Liver (tissue), 9 donors: Measurements from ENCODE around the gene KLF8. TPM values are rescaled to one million over a fixed set of nuclear protein-coding genes. Genes with fewer than 3 reads are reported as not detected.

Experiments used
- DNase-seq: peaks from one replicate; pipeline ENCODE4 v3.0.0-alpha.2; 2017; ENCODE audit warnings: low spot score
- H3K27ac ChIP-seq, 2 donors: one replicate each; pipeline ENCODE4 v1.7.0; 2013; ENCODE audit warnings: inconsistent platforms in 2 of 2, low read length in 2 of 2, control low read depth in 1 of 2, low read depth in 1 of 2, mild to moderate bottlenecking in 1 of 2
- H3K27me3 ChIP-seq, 4 donors: one replicate each; pipeline versions ENCODE4 v1.6.1 to v1.7.0; 2013; ENCODE audit warnings: low read length in 3 of 4, inconsistent platforms in 1 of 4, mild to moderate bottlenecking in 1 of 4, moderate library complexity in 1 of 4; ENCODE audit not compliant: control insufficient read depth in 4 of 4, insufficient read depth in 4 of 4
- H3K36me3 ChIP-seq, 4 donors: one replicate each; pipeline versions ENCODE4 v1.6.1 to v1.7.0; 2013; ENCODE audit warnings: low read length in 3 of 4, mild to moderate bottlenecking in 3 of 4, low read depth in 1 of 4, moderate library complexity in 1 of 4; ENCODE audit not compliant: control insufficient read depth in 4 of 4, insufficient read depth in 3 of 4
- H3K4me1 ChIP-seq, 4 donors: one replicate each; pipeline versions ENCODE4 v1.6.1 to v1.7.0; 2013; ENCODE audit warnings: low read length in 3 of 4, mild to moderate bottlenecking in 3 of 4, moderate library complexity in 1 of 4; ENCODE audit not compliant: control insufficient read depth in 4 of 4, insufficient read depth in 4 of 4
- H3K4me3 ChIP-seq, 3 donors: one replicate each; pipeline versions ENCODE4 v1.6.1 to v1.7.0; 2013; ENCODE audit warnings: low read length in 3 of 3, control low read depth in 1 of 3, low read depth in 1 of 3, mild to moderate bottlenecking in 1 of 3
- H3K9ac ChIP-seq, 2 donors: one replicate each; pipeline ENCODE4 v1.7.0; 2013; ENCODE audit warnings: low read length in 2 of 2, mild to moderate bottlenecking in 2 of 2, moderate library complexity in 2 of 2, control low read depth in 1 of 2, low read depth in 1 of 2
- H3K9me3 ChIP-seq, 4 donors: one replicate each; pipeline versions ENCODE4 v1.6.1 to v1.7.0; 2013; ENCODE audit warnings: low read length in 3 of 4; ENCODE audit not compliant: control insufficient read depth in 4 of 4
- ATF3 ChIP-seq: IDR thresholded peaks from 2 replicates; pipeline ENCODE4 v1.6.1; 2016; ENCODE audit warnings: antibody characterized with exemption
- CTCF ChIP-seq: fragments of 150-350 bp; IDR thresholded peaks from 2 replicates; pipeline ENCODE4 v1.5.1; 2017; ENCODE audit warnings: improper control_type of control experiment, low read depth, low read length; ENCODE audit not compliant: missing input control
- EGR1 ChIP-seq, 2 donors: IDR thresholded peaks; 2 replicates each; pipeline ENCODE4 v1.6.1; 2016 to 2018; ENCODE audit warnings: antibody characterized with exemption in 2 of 2, low read depth in 2 of 2
- FOXA1 ChIP-seq: IDR thresholded peaks from 2 replicates; pipeline ENCODE4 v1.6.1; 2016; ENCODE audit warnings: antibody characterized with exemption
- FOXA2 ChIP-seq: IDR thresholded peaks from 2 replicates; pipeline ENCODE4 v1.6.1; 2016; ENCODE audit warnings: antibody characterized with exemption
- GABPA ChIP-seq, 2 donors: IDR thresholded peaks in 1 of 2; conservative IDR thresholded peaks in 1 of 2; 2 replicates each; pipeline ENCODE4 v1.6.1; 2016; ENCODE audit warnings: antibody characterized with exemption in 2 of 2, mild to moderate bottlenecking in 1 of 2, moderate library complexity in 1 of 2
- HNF4A ChIP-seq, 2 donors: conservative IDR thresholded peaks; 2 replicates each; pipeline ENCODE4 v1.6.1; 2016; ENCODE audit warnings: antibody characterized with exemption in 2 of 2, mild to moderate bottlenecking in 2 of 2
- HNF4G ChIP-seq: IDR thresholded peaks from 2 replicates; pipeline ENCODE4 v1.6.1; 2016; ENCODE audit warnings: antibody characterized with exemption
- JUND ChIP-seq, 2 donors: IDR thresholded peaks; 2 replicates each; pipeline ENCODE4 v1.6.1; 2016; ENCODE audit warnings: antibody characterized with exemption in 2 of 2
- MAX ChIP-seq: IDR thresholded peaks from 2 replicates; pipeline ENCODE4 v1.6.1; 2016; ENCODE audit warnings: antibody characterized with exemption
- NR2F2 ChIP-seq: IDR thresholded peaks from 2 replicates; pipeline ENCODE4 v1.6.1; 2016; ENCODE audit warnings: antibody characterized with exemption
- RAD21 ChIP-seq, 2 donors: IDR thresholded peaks; 2 replicates each; pipeline ENCODE4 v1.6.1; 2016; ENCODE audit warnings: antibody characterized with exemption in 2 of 2, mild to moderate bottlenecking in 2 of 2
- REST ChIP-seq: IDR thresholded peaks from 2 replicates; pipeline ENCODE4 v1.6.1; 2016; ENCODE audit warnings: antibody characterized with exemption, mild to moderate bottlenecking
- RXRA ChIP-seq, 2 donors: IDR thresholded peaks; 2 replicates each; pipeline ENCODE4 v1.6.1; 2017 to 2018; ENCODE audit warnings: antibody characterized with exemption in 2 of 2, mild to moderate bottlenecking in 1 of 2
- SP1 ChIP-seq: IDR thresholded peaks from 2 replicates; pipeline ENCODE4 v1.6.1; 2018; ENCODE audit warnings: antibody characterized with exemption, mild to moderate bottlenecking
- YY1 ChIP-seq: IDR thresholded peaks from 2 replicates; pipeline ENCODE4 v1.6.1; 2016; ENCODE audit warnings: antibody characterized with exemption, mild to moderate bottlenecking
- ZBTB33 ChIP-seq: IDR thresholded peaks from 2 replicates; pipeline ENCODE4 v1.6.1; 2016; ENCODE audit warnings: antibody characterized with exemption
- WGBS: extraction: QIAGEN DNeasy Blood & Tissue Kit; methylation state at CpG from one replicate; pipeline ENCODE4 v1.1.7; 2013; 5-methylcytosine and 5-hydroxymethylcytosine counted together
- polyA plus RNA-seq, 2 donors: library from polyadenylated mRNA; stranded (reverse) in 1 of 2; unstranded in 1 of 2; fragments of 200-250 nt in 1 of 2; fragments of >200 nt in 1 of 2; fragmentation: Nextera tagmentation in 1 of 2; extraction: Ambion mirVana in 1 of 2; gene quantifications; one replicate each; pipeline versions ENCODE4 v1.2.1 to v1.2.3, GENCODE V29; 2013 to 2015
- total RNA-seq, 2 donors: library from RNA; depleted of rRNA; stranded (reverse); fragments of >200 nt; gene quantifications; one replicate each; pipeline ENCODE4 v1.2.3, GENCODE V29; 2014
- donor health status: healthy.
- donor health status: healthy.
- donor health status: healthy.
- donor health status: healthy.
- donor health status: healthy.

KLF8 gene
- total and polyA plus RNA-seq, 4 donors: 0.43 to 1.4 (median 0.71) TPM

- no peak overlapping the region for H3K27ac ChIP-seq
- no peak for TF ChIP-seq NR2F2
- TF ChIP-seq FOXA1: no peak
- TF ChIP-seq GABPA (IDR thresholded peaks at IDR 0.05 in 1 of 2, conservative IDR thresholded peaks at IDR 0.05 in 1 of 2): no peak
- TF ChIP-seq RXRA (IDR thresholded peaks at IDR 0.05): no peak
- no peak for TF ChIP-seq HNF4G
- TF ChIP-seq HNF4A (conservative IDR thresholded peaks at IDR 0.05): no peak
- no peak for TF ChIP-seq CTCF
- no peak for TF ChIP-seq SP1
- no peak for TF ChIP-seq EGR1 (IDR thresholded peaks at IDR 0.05; ENCODE audit: low read depth in 2 of 2)
- no peak for TF ChIP-seq REST
- TF ChIP-seq RAD21 (IDR thresholded peaks at IDR 0.05): no peak
- TF ChIP-seq FOXA2: no peak
- no peak for TF ChIP-seq YY1
- no peak for TF ChIP-seq JUND (IDR thresholded peaks at IDR 0.05)
- no peak for TF ChIP-seq ATF3
- no peak for TF ChIP-seq ZBTB33
These were observed 77.7 kb downstream of the KLF8 start for GRCh38 chrX:56309881-56310280.

GRCh38 chrX:56310581-56310980, 78.4 kb downstream of the KLF8 start:
- H3K9ac ChIP-seq: no peak overlapping the region
- 98% methylated on average over 2 of the region's 2 CpGs for WGBS
- H3K9me3 ChIP-seq: no peaks in the 10 kb centered on the region
- H3K27ac ChIP-seq: no peak overlapping the region
- no peak for DNase-seq
- H3K4me3 ChIP-seq: no peak overlapping the region
- H3K36me3 ChIP-seq: no peaks in the 10 kb centered on the region
- H3K4me1 ChIP-seq: no peaks in the 10 kb centered on the region
- H3K27me3 ChIP-seq: no peaks in the 10 kb centered on the region
- TF ChIP-seq YY1 (no peak), ATF3 (no peak), RAD21 (IDR thresholded peaks at IDR 0.05) (no peak), CTCF (no peak), ZBTB33 (no peak), NR2F2 (no peak), SP1 (no peak), HNF4A (conservative IDR thresholded peaks at IDR 0.05) (no peak), EGR1 (IDR thresholded peaks at IDR 0.05; ENCODE audit: low read depth in 2 of 2) (no peak), FOXA1 (no peak), FOXA2 (no peak), MAX (no peak), GABPA (IDR thresholded peaks at IDR 0.05 in 1 of 2, conservative IDR thresholded peaks at IDR 0.05 in 1 of 2) (no peak)

More at GRCh38 chrX:56309881-56310280, 77.7 kb downstream of the KLF8 start:
- Histone ChIP-seq H3K9ac (no peak overlapping the region), H3K4me1 (no peaks in the 10 kb centered on the region), H3K36me3 (no peaks in the 10 kb centered on the region), H3K4me3 (no peak overlapping the region), H3K9me3 (no peaks in the 10 kb centered on the region), H3K27me3 (no peaks in the 10 kb centered on the region)
- DNase-seq: no peak
- WGBS: 79% methylated on average over 4 of the region's 4 CpGs
